Lower leg skin (tissue), 3 donors: ENCODE data around the gene CPTP.

ENCODE experiments used
- POLR2A ChIP-seq, 2 donors: fragments of 450-650 bp; IDR thresholded peaks; one replicate each; pipeline ENCODE4 v1.6.1; 2016 to 2017; ENCODE audit warnings: antibody characterized with exemption in 2 of 2, mild to moderate bottlenecking in 1 of 2, moderate library complexity in 1 of 2
- TF ChIP-seq, protein P1 (sequence below), 3 donors: fragments of 450-650 bp; IDR thresholded peaks; one replicate each; pipeline ENCODE4 v1.5.1; 2016; ENCODE audit warnings: antibody characterized with exemption in 3 of 3, mild to moderate bottlenecking in 3 of 3, moderate library complexity in 2 of 3

DNA sequence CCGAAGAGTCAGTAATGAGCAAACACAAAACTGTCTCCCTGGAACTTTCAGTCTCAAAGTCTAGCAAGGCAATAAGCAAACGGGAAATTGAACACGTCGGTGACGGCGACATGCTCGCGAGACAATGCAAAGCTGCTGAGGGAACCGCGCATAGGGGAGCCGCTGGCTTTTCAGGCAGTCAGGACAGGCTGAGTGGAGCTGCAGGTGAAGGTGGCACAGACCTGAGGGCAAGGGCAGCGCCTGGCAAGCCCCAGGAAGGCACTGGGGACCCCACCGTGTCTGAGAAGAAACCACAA lies 5.0 kb upstream of the CPTP start:
- TF ChIP-seq, protein P1, sequence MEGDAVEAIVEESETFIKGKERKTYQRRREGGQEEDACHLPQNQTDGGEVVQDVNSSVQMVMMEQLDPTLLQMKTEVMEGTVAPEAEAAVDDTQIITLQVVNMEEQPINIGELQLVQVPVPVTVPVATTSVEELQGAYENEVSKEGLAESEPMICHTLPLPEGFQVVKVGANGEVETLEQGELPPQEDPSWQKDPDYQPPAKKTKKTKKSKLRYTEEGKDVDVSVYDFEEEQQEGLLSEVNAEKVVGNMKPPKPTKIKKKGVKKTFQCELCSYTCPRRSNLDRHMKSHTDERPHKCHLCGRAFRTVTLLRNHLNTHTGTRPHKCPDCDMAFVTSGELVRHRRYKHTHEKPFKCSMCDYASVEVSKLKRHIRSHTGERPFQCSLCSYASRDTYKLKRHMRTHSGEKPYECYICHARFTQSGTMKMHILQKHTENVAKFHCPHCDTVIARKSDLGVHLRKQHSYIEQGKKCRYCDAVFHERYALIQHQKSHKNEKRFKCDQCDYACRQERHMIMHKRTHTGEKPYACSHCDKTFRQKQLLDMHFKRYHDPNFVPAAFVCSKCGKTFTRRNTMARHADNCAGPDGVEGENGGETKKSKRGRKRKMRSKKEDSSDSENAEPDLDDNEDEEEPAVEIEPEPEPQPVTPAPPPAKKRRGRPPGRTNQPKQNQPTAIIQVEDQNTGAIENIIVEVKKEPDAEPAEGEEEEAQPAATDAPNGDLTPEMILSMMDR (IDR thresholded peaks at IDR 0.05), result no peak
- TF ChIP-seq POLR2A (IDR thresholded peaks at IDR 0.05), result no peak
